SK-N-SH (cell line): ENCODE data around the gene FAM20B. TPM values are rescaled to one million over a fixed set of nuclear protein-coding genes. Genes with fewer than 3 reads are reported as not detected.
"Not testable (repeated sequence)": the region's sequence is repeated elsewhere in the genome, so short reads cannot be mapped to it uniquely, and the experiment has no call there.

Source experiments
- CTCF ChIA-PET: fragments of 300-600, 350-600 bp; formaldehyde crosslinking; extraction: SDS; loops from one replicate; lab custom pipeline; 2021; lab: Yijun Ruan, JAX
- POLR2A ChIA-PET: fragments of 350-600 bp; sonication (Branson Sonifier 250); formaldehyde crosslinking; extraction: SDS; loops from one replicate; lab custom pipeline; 2020; ENCODE audit warnings: antibody characterized with exemption, inconsistent platforms; lab: Yijun Ruan, JAX
- DNase-seq: peaks from one replicate; pipeline ENCODE4 v3.0.0; 2012
- H2AFZ ChIP-seq: fragments of 200-600 bp; sonication (generic); 2 replicates; pipeline ENCODE4 v1.8.1; 2016; ENCODE audit warnings: antibody characterized with exemption, mild to moderate bottlenecking, low read depth
- H3F3A ChIP-seq: fragments of 200-600 bp; sonication (generic); replicated peaks from 2 replicates; pipeline ENCODE3; 2016; ENCODE audit warnings: antibody characterized with exemption, mild to moderate bottlenecking; ENCODE audit not compliant: insufficient read depth
- H3K27ac ChIP-seq, 2 experiments: fragments of 200-500 bp in 1 of 2; fragments of 200-600 bp in 1 of 2; sonication (Bioruptor generic) in 1 of 2; sonication (generic), shearing (Covaris generic) in 1 of 2; 2 replicates each; pipeline versions ENCODE4 v1.5.1 to v1.6.1; 2014 to 2016; ENCODE audit warnings: low read depth in 2 of 2, inconsistent platforms in 1 of 2, low read length in 1 of 2, mild to moderate bottlenecking in 1 of 2, mixed read lengths in 1 of 2
- H3K27me3 ChIP-seq: fragments of 200-600 bp; sonication (generic), shearing (Covaris generic); 2 replicates; pipeline ENCODE4 v1.6.1; 2016; ENCODE audit warnings: mixed run types; ENCODE audit not compliant: insufficient read depth
- H3K36me3 ChIP-seq, 2 experiments: fragments of 200-500 bp in 1 of 2; fragments of 200-600 bp in 1 of 2; sonication (Bioruptor generic) in 1 of 2; sonication (generic) in 1 of 2; replicated peaks in 1 of 2; 2 replicates each; pipeline versions ENCODE3 to v1.5.1; 2014 to 2016; ENCODE audit warnings: low read length in 1 of 2, mild to moderate bottlenecking in 1 of 2; ENCODE audit not compliant: insufficient read depth in 2 of 2, control insufficient read depth in 1 of 2
- H3K4me1 ChIP-seq, 2 experiments: fragments of 200-500 bp in 1 of 2; fragments of 200-600 bp in 1 of 2; sonication (Bioruptor generic) in 1 of 2; sonication (generic), shearing (Covaris generic) in 1 of 2; 2 replicates each; pipeline versions ENCODE4 v1.5.1 to v1.6.1; 2014 to 2016; ENCODE audit warnings: low read depth in 1 of 2, low read length in 1 of 2, mixed run types in 1 of 2; ENCODE audit not compliant: insufficient read depth in 2 of 2, control insufficient read depth in 1 of 2
- H3K4me2 ChIP-seq: fragments of 200-600 bp; sonication (generic), shearing (Covaris generic); 2 replicates; pipeline ENCODE4 v1.6.1; 2017; ENCODE audit warnings: mixed run types
- H3K4me3 ChIP-seq, 2 experiments: fragments of 200-500 bp in 1 of 2; fragments of 200-600 bp in 1 of 2; sonication (Bioruptor generic) in 1 of 2; sonication (generic), shearing (Covaris generic) in 1 of 2; 2 replicates each; pipeline versions ENCODE4 v1.5.1 to v1.8.1; 2014 to 2016; ENCODE audit warnings: low read depth in 2 of 2, inconsistent platforms in 1 of 2, low read length in 1 of 2, mild to moderate bottlenecking in 1 of 2, mixed read lengths in 1 of 2, moderate library complexity in 1 of 2
- H3K79me2 ChIP-seq: fragments of 200-600 bp; sonication (generic); 2 replicates; pipeline ENCODE4 v1.8.1; 2017; ENCODE audit warnings: mild to moderate bottlenecking; ENCODE audit not compliant: insufficient read depth
- H3K9ac ChIP-seq: fragments of 200-600 bp; sonication (generic); 2 replicates; pipeline ENCODE4 v1.6.1; 2017; ENCODE audit warnings: mixed run types
- H3K9me2 ChIP-seq: fragments of 200-600 bp; sonication (generic); 2 replicates; pipeline ENCODE4 v1.6.1; 2017; ENCODE audit warnings: mixed run types
- H3K9me3 ChIP-seq: fragments of 200-600 bp; sonication (generic); 2 replicates; pipeline ENCODE4 v1.6.1; 2017; ENCODE audit warnings: mixed run types, mild to moderate bottlenecking, moderate library complexity
- H4K20me1 ChIP-seq: fragments of 200-600 bp; sonication (generic); 2 replicates; pipeline ENCODE4 v1.6.1; 2017; ENCODE audit warnings: mild to moderate bottlenecking, mixed run types; ENCODE audit not compliant: insufficient read depth
- CTCF ChIP-seq: fragments of 200-600 bp; sonication (generic); IDR thresholded peaks from 2 replicates; pipeline ENCODE4 v1.6.1; 2017; ENCODE audit warnings: antibody characterized with exemption, mild to moderate bottlenecking, moderate library complexity
- EP300 ChIP-seq, 2 experiments: IDR thresholded peaks; 2 replicates each; pipeline versions ENCODE4 v1.4.0 to v1.6.1; 2012; ENCODE audit warnings: borderline replicate concordance in 1 of 2, low read depth in 1 of 2, low read length in 1 of 2
- EZH2phosphoT487 ChIP-seq: fragments of 200-600 bp; sonication (generic); IDR thresholded peaks from 2 replicates; pipeline ENCODE4 v1.6.1; 2017; ENCODE audit warnings: low read depth, mixed run types, mild to moderate bottlenecking, antibody characterized with exemption, moderate library complexity, borderline replicate concordance
- FOSL2 ChIP-seq: IDR thresholded peaks from 2 replicates; pipeline ENCODE4 v1.4.0; 2012; ENCODE audit warnings: low read depth, mild to moderate bottlenecking, moderate library complexity, borderline replicate concordance
- PBX3 ChIP-seq: IDR thresholded peaks from 2 replicates; pipeline ENCODE4; 2012
- RFX5 ChIP-seq: IDR thresholded peaks from 2 replicates; pipeline ENCODE4 v1.6.1; 2012; ENCODE audit warnings: mild to moderate bottlenecking, improper control_type of control experiment, low read length
- TEAD4 ChIP-seq: IDR thresholded peaks from 2 replicates; pipeline ENCODE4 v1.4.0; 2012; ENCODE audit warnings: mild to moderate bottlenecking, borderline replicate concordance; ENCODE audit not compliant: insufficient read depth
- YY1 ChIP-seq: IDR thresholded peaks from 2 replicates; pipeline ENCODE4 v1.4.0; 2012; ENCODE audit warnings: low read depth, mild to moderate bottlenecking
- WGBS: methylation state at CpG from one replicate; pipeline ENCODE4 v1.1.6; 2017; ENCODE audit warnings: low lambda C conversion rate; 5-methylcytosine and 5-hydroxymethylcytosine counted together
- polyA plus RNA-seq, 3 experiments: library from polyadenylated mRNA; depleted of rRNA; stranded (reverse); fragments of >200 nt; gene quantifications; 2 replicates each; pipeline ENCODE4 v1.2.3, GENCODE V29; 2012
- TF ChIP-seq, protein P1 (sequence below): IDR thresholded peaks from 2 replicates; pipeline ENCODE4 v1.4.0; 2012; ENCODE audit warnings: low read depth, borderline replicate concordance

FAM20B gene
- polyA plus RNA-seq, 1 of the 3 experiments (the other 2 are of a cell fraction): 14.9 TPM

DNA sequence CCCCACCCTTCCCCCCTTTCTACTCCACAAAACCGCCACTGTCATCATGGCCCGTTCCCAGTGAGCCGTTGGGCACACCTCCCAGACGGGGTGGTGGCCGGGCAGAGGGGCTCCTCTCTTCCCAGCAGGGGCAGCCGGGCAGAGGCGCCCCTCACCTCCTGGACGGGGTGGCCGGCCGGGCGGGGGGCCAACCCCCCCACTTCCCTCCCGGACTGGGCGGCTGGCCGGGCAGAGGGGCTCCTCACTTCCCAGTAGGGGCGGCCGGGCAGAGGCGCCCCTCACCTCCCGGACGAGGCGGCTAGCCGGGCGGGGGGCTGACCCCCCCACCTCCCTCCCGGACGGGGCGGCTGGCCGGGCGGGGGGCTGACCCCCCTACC is 14.5 kb downstream of the FAM20B start:
- peaks cover 0 to 15% of the 10 kb centered on the region in 2 experiments; a peak in 2 of 4 replicates for H3K4me1 ChIP-seq
- POLR2A ChIA-PET, H3K9me2 ChIP-seq, DNase-seq, H3F3A ChIP-seq, H4K20me1 ChIP-seq, H3K4me2 ChIP-seq, H3K4me3 ChIP-seq, H3K9me3 ChIP-seq, CTCF ChIA-PET, H3K9ac ChIP-seq, H3K36me3 ChIP-seq, H2AFZ ChIP-seq, H3K27me3 ChIP-seq: not testable (repeated sequence)
- H3K27ac ChIP-seq: peak overlapping the region in 1 of 2 experiments; percentile 8; a peak in 1 of 4 replicates
- WGBS: 90% methylated on average over 7 of the region's 27 CpGs
- peaks cover 77% of the 10 kb centered on the region for H3K79me2 ChIP-seq

GRCh38 chr1:179042087-179042486 is 16.4 kb downstream of the FAM20B start:
- no peak for DNase-seq
- H3K79me2 ChIP-seq: peaks cover 62% of the 10 kb centered on the region
- H3K27me3 ChIP-seq: no peaks in the 10 kb centered on the region
- H3K4me1 ChIP-seq: peaks cover 3 to 17% of the 10 kb centered on the region in 2 experiments; a peak in 3 of 4 replicates
- no peak overlapping the region for H3K27ac ChIP-seq
- H3K4me3 ChIP-seq: no peak overlapping the region
- H3K36me3 ChIP-seq: peaks cover 0 to 3% of the 10 kb centered on the region in 2 experiments
- POLR2A ChIA-PET: no interaction called here
- CTCF ChIA-PET: interaction anchor here (1.0 to 2.5 kb wide), 2 partner anchors 39 to 328 kb away, joined by 3 to 10 read pairs; no protein-coding TSS in a partner anchor
- no peaks in the 10 kb centered on the region for H3K9me2 ChIP-seq
- no peaks in the 10 kb centered on the region for H3F3A ChIP-seq
- whole genome bisulfite sequencing: 93% methylated on average over 6 of the region's 8 CpGs
- H3K9ac ChIP-seq: no peak overlapping the region
- peaks cover 5% of the 10 kb centered on the region; the same call in 1 of the 2 replicates for H4K20me1 ChIP-seq
- no peak overlapping the region for H2AFZ ChIP-seq
- H3K4me2 ChIP-seq: no peak overlapping the region
- H3K9me3 ChIP-seq: no peaks in the 10 kb centered on the region
- TF ChIP-seq EZH2phosphoT487: no peak
- no peak for TF ChIP-seq RFX5
- TF ChIP-seq, protein P1, sequence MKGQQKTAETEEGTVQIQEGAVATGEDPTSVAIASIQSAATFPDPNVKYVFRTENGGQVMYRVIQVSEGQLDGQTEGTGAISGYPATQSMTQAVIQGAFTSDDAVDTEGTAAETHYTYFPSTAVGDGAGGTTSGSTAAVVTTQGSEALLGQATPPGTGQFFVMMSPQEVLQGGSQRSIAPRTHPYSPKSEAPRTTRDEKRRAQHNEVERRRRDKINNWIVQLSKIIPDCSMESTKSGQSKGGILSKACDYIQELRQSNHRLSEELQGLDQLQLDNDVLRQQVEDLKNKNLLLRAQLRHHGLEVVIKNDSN: no peak
- TF ChIP-seq YY1: no peak
- TF ChIP-seq FOSL2: no peak
- TF ChIP-seq TEAD4: no peak
- no peak for TF ChIP-seq PBX3
- no peak for TF ChIP-seq EP300 (IDR thresholded peaks at IDR 0.05; ENCODE audit: borderline replicate concordance in 1 of 2, low read depth in 1 of 2, low read length in 1 of 2)
- no peak for TF ChIP-seq CTCF
